H1 (cell line): ENCODE results near the gene SH3BP5. TPM values are rescaled to one million over a fixed set of nuclear protein-coding genes. Genes with fewer than 3 reads are reported as not detected.
A peak's percentile ranks its signal among the peaks of the same experiment; 100 is the strongest.

Experiments used
- CTCF ChIA-PET: fragments of 300-600 bp; sonication (Branson Sonifier 250); formaldehyde crosslinking; loops from one replicate; lab custom pipeline; 2021; ENCODE audit not compliant: partially characterized antibody; lab: Charles Lee
- POLR2A ChIA-PET: fragments of 300-600 bp; sonication (Branson Sonifier 250); formaldehyde crosslinking; loops from one replicate; lab custom pipeline; 2021; ENCODE audit warnings: inconsistent platforms; ENCODE audit not compliant: partially characterized antibody; lab: Charles Lee
- DNase-seq, 2 experiments: peaks; one replicate each; pipeline versions ENCODE4 v3.0.0 to v3.0.0-alpha.2; 2010 to 2022; ENCODE audit warnings: low spot score in 2 of 2, low read depth in 1 of 2, mixed read lengths in 1 of 2
- FAIRE-seq: peaks from 2 replicates; lab custom pipeline; 2011; peaks lifted over from hg19 to GRCh38; lab: Jason Lieb, UNC
- H2AFZ ChIP-seq: 2 replicates; pipeline ENCODE4 v1.8.1; 2012; ENCODE audit warnings: low read length, inconsistent platforms
- H2AK5ac ChIP-seq: 2 replicates; pipeline ENCODE4 v1.6.1; 2013; ENCODE audit warnings: low read depth, low read length
- H2BK120ac ChIP-seq: replicated peaks from 2 replicates; pipeline ENCODE3; 2013; ENCODE audit warnings: low read depth, low read length, inconsistent platforms
- H2BK12ac ChIP-seq: 2 replicates; pipeline ENCODE4 v1.6.1; 2013; ENCODE audit warnings: low read depth, low read length
- H2BK15ac ChIP-seq: 2 replicates; pipeline ENCODE4 v1.6.1; 2013; ENCODE audit warnings: low read length
- H2BK20ac ChIP-seq: 2 replicates; pipeline ENCODE4 v1.6.1; 2013; ENCODE audit warnings: low read length
- H2BK5ac ChIP-seq: 2 replicates; pipeline ENCODE4 v1.6.1; 2013; ENCODE audit warnings: low read depth, low read length
- H3K14ac ChIP-seq: 2 replicates; pipeline ENCODE4 v1.6.1; 2013; ENCODE audit warnings: inconsistent platforms; ENCODE audit not compliant: insufficient read length
- H3K18ac ChIP-seq: 2 replicates; pipeline ENCODE4 v1.6.1; 2013; ENCODE audit warnings: low read length; ENCODE audit errors: extremely low read depth
- H3K23ac ChIP-seq: 2 replicates; pipeline ENCODE4 v1.6.1; 2013; ENCODE audit warnings: inconsistent platforms; ENCODE audit not compliant: insufficient read length
- H3K23me2 ChIP-seq: 2 replicates; pipeline ENCODE4 v1.6.1; 2013; ENCODE audit warnings: low read depth, low read length
- H3K27ac ChIP-seq: 2 replicates; pipeline ENCODE4 v1.6.1; 2011; ENCODE audit warnings: low read depth, low read length, inconsistent platforms
- H3K27me3 ChIP-seq, 4 experiments: replicated peaks in 1 of 4; 1 replicate in 1 of 4; 2 replicates in 3 of 4; pipeline versions ENCODE4 v1.6.1 to v1.8.1; 2011 to 2013; ENCODE audit warnings: low read length in 3 of 4, mild to moderate bottlenecking in 3 of 4, inconsistent platforms in 2 of 4, mixed read lengths in 2 of 4, moderate library complexity in 1 of 4; ENCODE audit not compliant: control insufficient read depth in 3 of 4, insufficient read depth in 3 of 4; ENCODE audit errors: extremely low read depth in 1 of 4
- H3K36me3 ChIP-seq, 4 experiments: 2 replicates each; pipeline versions ENCODE4 v1.6.1 to v1.8.1; 2011 to 2013; ENCODE audit warnings: mild to moderate bottlenecking in 4 of 4, low read length in 3 of 4, moderate library complexity in 2 of 4, control low read depth in 1 of 4, inconsistent platforms in 1 of 4; ENCODE audit not compliant: insufficient read depth in 4 of 4, control insufficient read depth in 2 of 4
- H3K4ac ChIP-seq: replicated peaks from 2 replicates; pipeline ENCODE3; 2013; ENCODE audit warnings: low read length, low read depth, mixed read lengths, inconsistent platforms; ENCODE audit not compliant: insufficient read length
- H3K4me1 ChIP-seq, 4 experiments: replicated peaks in 1 of 4; 1 replicate in 1 of 4; 2 replicates in 3 of 4; pipeline versions ENCODE4 v1.6.1 to v1.8.1; 2011 to 2013; ENCODE audit warnings: low read length in 3 of 4, inconsistent platforms in 2 of 4, mixed read lengths in 1 of 4; ENCODE audit not compliant: insufficient read depth in 4 of 4, control insufficient read depth in 3 of 4
- H3K4me2 ChIP-seq, 2 experiments: 2 replicates each; pipeline versions ENCODE4 v1.6.1 to v1.8.1; 2011 to 2013; ENCODE audit warnings: low read depth in 2 of 2, low read length in 2 of 2, control low read depth in 1 of 2, inconsistent platforms in 1 of 2, mild to moderate bottlenecking in 1 of 2; ENCODE audit not compliant: insufficient read depth in 1 of 2
- H3K4me3 ChIP-seq, 4 experiments: fragments of 200-600, 300-600 bp in 1 of 4; sonication (generic), shearing (Covaris generic), sonication (Bioruptor Twin) in 1 of 4; 2 replicates each; pipeline versions ENCODE4 v1.5.1 to v1.8.1; 2011 to 2016; ENCODE audit warnings: low read length in 4 of 4, low read depth in 3 of 4, control low read depth in 2 of 4, inconsistent platforms in 2 of 4, mild to moderate bottlenecking in 2 of 4, mixed read lengths in 1 of 4, moderate library complexity in 1 of 4; ENCODE audit not compliant: insufficient read depth in 2 of 4; ENCODE audit errors: extremely low read depth in 1 of 4
- H3K56ac ChIP-seq: replicated peaks from 2 replicates; pipeline ENCODE3; 2013; ENCODE audit warnings: low read depth, mild to moderate bottlenecking, mixed read lengths, low read length, inconsistent platforms; ENCODE audit not compliant: insufficient read length
- H3K79me1 ChIP-seq: 2 replicates; pipeline ENCODE4 v1.6.1; 2013; ENCODE audit warnings: low read depth, low read length, control low read depth
- H3K79me2 ChIP-seq, 2 experiments: 2 replicates each; pipeline versions ENCODE4 v1.6.1 to v1.8.1; 2012 to 2013; ENCODE audit warnings: low read length in 2 of 2, mild to moderate bottlenecking in 2 of 2, inconsistent platforms in 1 of 2; ENCODE audit not compliant: insufficient read depth in 2 of 2, control insufficient read depth in 1 of 2
- H3K9ac ChIP-seq, 4 experiments: replicated peaks in 1 of 4; 1 replicate in 1 of 4; 2 replicates in 3 of 4; pipeline versions ENCODE4 v1.6.1 to v1.8.1; 2011 to 2013; ENCODE audit warnings: low read depth in 3 of 4, low read length in 3 of 4, control low read depth in 2 of 4, mild to moderate bottlenecking in 2 of 4, moderate library complexity in 2 of 4, inconsistent platforms in 1 of 4; ENCODE audit errors: extremely low read depth in 1 of 4
- H3K9me3 ChIP-seq, 2 experiments: 2 replicates each; pipeline versions ENCODE4 v1.6.1 to v1.8.1; 2012 to 2013; ENCODE audit warnings: mild to moderate bottlenecking in 2 of 2, moderate library complexity in 2 of 2, control low read depth in 1 of 2, inconsistent platforms in 1 of 2, low read depth in 1 of 2, low read length in 1 of 2, mixed read lengths in 1 of 2; ENCODE audit not compliant: insufficient read depth in 2 of 2
- H4K20me1 ChIP-seq, 2 experiments: replicated peaks in 1 of 2; 2 replicates each; pipeline versions ENCODE3 to v1.8.1; 2011 to 2013; ENCODE audit warnings: inconsistent platforms in 2 of 2, low read length in 2 of 2, mild to moderate bottlenecking in 1 of 2; ENCODE audit not compliant: insufficient read depth in 2 of 2, control insufficient read depth in 1 of 2
- H4K5ac ChIP-seq: 2 replicates; pipeline ENCODE4 v1.6.1; 2013; ENCODE audit warnings: low read length, low read depth, mixed read lengths, inconsistent platforms; ENCODE audit not compliant: insufficient read length
- H4K8ac ChIP-seq: 2 replicates; pipeline ENCODE4 v1.8.0; 2013; ENCODE audit warnings: mild to moderate bottlenecking, moderate library complexity, low read length, inconsistent platforms; ENCODE audit not compliant: insufficient read depth; ENCODE audit errors: extremely low read depth
- H4K91ac ChIP-seq: replicated peaks from 2 replicates; pipeline ENCODE3; 2013; ENCODE audit warnings: low read length, mixed read lengths, inconsistent platforms; ENCODE audit not compliant: insufficient read length
- BCL11A ChIP-seq, 2 experiments: IDR thresholded peaks; one replicate each; pipeline ENCODE4 v1.6.1; 2011; ENCODE audit warnings: low read depth in 2 of 2, low read length in 2 of 2, mild to moderate bottlenecking in 2 of 2
- BRCA1 ChIP-seq: IDR thresholded peaks from 2 replicates; pipeline ENCODE4 v1.6.1; 2012; ENCODE audit warnings: low read depth, low read length, improper control_type of control experiment
- CBX5 ChIP-seq: fragments of 300-800, 300-1000 bp; sonication (generic); IDR thresholded peaks from 2 replicates; pipeline ENCODE4 v1.7.1; 2016; ENCODE audit warnings: antibody characterized with exemption, low read length, low read depth
- CTBP2 ChIP-seq: IDR thresholded peaks from 2 replicates; pipeline ENCODE4 v1.7.0; 2011; ENCODE audit warnings: borderline replicate concordance, mild to moderate bottlenecking, moderate library complexity, mixed read lengths, low read length; ENCODE audit not compliant: insufficient read depth, insufficient read length
- EZH2 ChIP-seq: fragments of 200-600 bp; sonication (generic); IDR thresholded peaks from 2 replicates; pipeline ENCODE4 v1.7.1; 2012; ENCODE audit warnings: low read depth, mild to moderate bottlenecking, moderate library complexity, low read length, inconsistent platforms; ENCODE audit not compliant: severe bottlenecking
- JUN ChIP-seq: IDR thresholded peaks from 2 replicates; pipeline ENCODE4 v1.6.1; 2011; ENCODE audit warnings: low read depth, mild to moderate bottlenecking, improper control_type of control experiment, low read length
- KDM4A ChIP-seq: IDR thresholded peaks from one replicate; pipeline ENCODE4 v1.7.1; 2012; ENCODE audit warnings: low read depth, mild to moderate bottlenecking, moderate library complexity, low read length, inconsistent platforms; ENCODE audit not compliant: severe bottlenecking
- NANOG ChIP-seq: IDR thresholded peaks from 2 replicates; pipeline ENCODE4 v1.6.1; 2011; ENCODE audit warnings: low read length, low read depth, mild to moderate bottlenecking, inconsistent platforms; ENCODE audit not compliant: insufficient read depth, poor library complexity, severe bottlenecking
- TAF7 ChIP-seq: optimal IDR thresholded peaks from 2 replicates; pipeline ENCODE3; 2011; ENCODE audit warnings: low read depth, mild to moderate bottlenecking, inconsistent platforms, low read length, moderate library complexity, borderline replicate concordance
- WGBS, 2 experiments: shearing (Covaris generic) in 1 of 2; methylation state at CpG; one replicate each; pipeline versions ENCODE4 v1.1.6 to v1.1.7; 2013 to 2015; ENCODE audit warnings: low lambda C conversion rate in 2 of 2, mixed read lengths in 2 of 2, inconsistent platforms in 1 of 2, low coverage in 1 of 2, missing lambda C conversion rate in 1 of 2; ENCODE audit not compliant: insufficient replicate concordance in 2 of 2, insufficient coverage in 1 of 2, insufficient read length in 1 of 2; ENCODE audit errors: extremely low coverage in 1 of 2, missing lambda C conversion rate in 1 of 2; 5-methylcytosine and 5-hydroxymethylcytosine counted together
- polyA plus RNA-seq, 7 experiments: library from polyadenylated mRNA; depleted of rRNA in 3 of 7; stranded (reverse) in 5 of 7; unstranded in 2 of 7; fragments of >200 nt in 5 of 7; fragments of 200-250 nt in 2 of 7; gene quantifications; 1 replicate in 5 of 7; 2 replicates in 1 of 7; 4 replicates in 1 of 7; pipeline versions ENCODE4 v1.2.1 to v1.2.3, GENCODE V29; 2011 to 2013; ENCODE audit warnings: missing spikeins in 2 of 7, mixed read lengths in 2 of 7
- total RNA-seq: library from RNA; stranded (reverse); fragmentation: NEBNext Ultra II Directional; extraction: Animal tissue kit (Norgen Biotek cat#: 25700); gene quantifications from 2 replicates; pipeline ENCODE4 v1.2.1, GENCODE V29; 2021

SH3BP5 gene
- total and polyA plus RNA-seq, 2 of the 8 experiments (the other 6 are each of a cell fraction or from before 2014, with no cell fraction given): 7.1 to 9.7 TPM

GRCh38 chr3:15215996-15216395 lies 116.4 kb downstream of the SH3BP5 start:
- Histone ChIP-seq H3K4me3 (no peak overlapping the region), H2BK12ac (no peak overlapping the region), H4K5ac (no peak overlapping the region), H3K23me2 (no peaks in the 10 kb centered on the region), H2BK5ac (no peak overlapping the region), H3K79me1 (no peaks in the 10 kb centered on the region), H3K18ac (no peak overlapping the region), H3K14ac (no peak overlapping the region), H4K8ac (no peak overlapping the region), H3K27ac (0 out of 2 replicates have a peak overlapping the region, but pooled peaks have one; percentile 10), H3K4me2 (no peak overlapping the region), H3K9me3 (no peaks in the 10 kb centered on the region), H3K79me2 (no peaks in the 10 kb centered on the region), H2BK120ac (no peak overlapping the region), H3K36me3 (peaks cover 4 to 32% (median 12%) of the 10 kb centered on the region in 4 experiments), H2BK20ac (no peak overlapping the region), H3K4me1 (no peaks in the 10 kb centered on the region), H3K27me3 (no peaks in the 10 kb centered on the region), H4K91ac (no peak overlapping the region), H2AK5ac (no peak overlapping the region), H2BK15ac (no peak overlapping the region), H3K9ac (no peak overlapping the region), H3K56ac (no peak overlapping the region), H4K20me1 (peaks cover 0 to 2% of the 10 kb centered on the region in 2 experiments), H3K23ac (no peak overlapping the region), H2AFZ (no peak overlapping the region), H3K4ac (no peak overlapping the region)
- FAIRE-seq: no peak
- WGBS, 2 experiments: 91% methylated on average over 2 of the region's 2 CpGs; no CpG with 5 or more reads in 1 of the 2 experiments
- no peak for TF ChIP-seq EZH2
- no peak for TF ChIP-seq KDM4A
- TF ChIP-seq TAF7: no peak
- no peak for TF ChIP-seq CTBP2
- no peak for TF ChIP-seq CBX5
- no peak for TF ChIP-seq BRCA1
- TF ChIP-seq JUN: no peak
- TF ChIP-seq BCL11A (IDR thresholded peaks at IDR 0.05; ENCODE audit: low read depth in 2 of 2, low read length in 2 of 2): no peak
- no peak for TF ChIP-seq NANOG
- no peak for DNase-seq
- ChIA-PET CTCF (interaction anchor here (0.8 to 1.0 kb wide), 2 partner anchors 10 to 13 kb away, joined by 3 to 5 read pairs; partner anchors contain the start of gene CAPN7), POLR2A (no interaction called here)
